Hepatocyte (in vitro differentiated cells): ENCODE data around the gene ANO7.

ENCODE experiments used
- EZH2 ChIP-seq: fragments of 200-600 bp; sonication (generic); IDR thresholded peaks from 2 replicates; pipeline ENCODE4 v1.6.1; 2016; ENCODE audit warnings: antibody characterized with exemption, mild to moderate bottlenecking, borderline replicate concordance
- EZH2phosphoT487 ChIP-seq: fragments of 200-600 bp; sonication (generic); IDR thresholded peaks from one replicate; pipeline ENCODE4 v1.6.1; 2018; ENCODE audit warnings: antibody characterized with exemption, mild to moderate bottlenecking, low read depth, moderate library complexity; ENCODE audit not compliant: unreplicated experiment, severe bottlenecking
- TF ChIP-seq, protein P1 (sequence below): fragments of 200-600 bp; sonication (generic); IDR thresholded peaks from 2 replicates; pipeline ENCODE4 v1.5.1; 2016; ENCODE audit warnings: antibody characterized with exemption, mild to moderate bottlenecking; ENCODE audit not compliant: poor library complexity

DNA sequence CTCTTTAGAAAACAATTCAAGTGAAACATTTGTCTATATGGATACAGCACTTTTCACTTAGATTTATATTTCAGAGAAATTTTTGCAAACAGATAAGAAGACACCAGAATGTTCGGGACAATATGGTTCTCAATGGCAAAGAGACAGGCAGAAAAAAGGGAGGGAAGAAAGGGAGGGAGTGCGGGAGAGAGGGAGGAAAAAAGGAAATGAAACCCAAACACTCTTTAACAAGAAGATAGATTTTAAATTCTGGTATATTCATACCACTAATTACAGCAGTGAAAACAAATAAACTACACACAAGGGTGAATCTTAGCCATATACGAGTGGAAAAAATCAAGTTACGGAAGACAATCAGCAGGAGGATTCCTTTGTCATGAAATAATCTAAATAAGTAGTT, 42.2 kb upstream of the ANO7 start:
- TF ChIP-seq, protein P1, sequence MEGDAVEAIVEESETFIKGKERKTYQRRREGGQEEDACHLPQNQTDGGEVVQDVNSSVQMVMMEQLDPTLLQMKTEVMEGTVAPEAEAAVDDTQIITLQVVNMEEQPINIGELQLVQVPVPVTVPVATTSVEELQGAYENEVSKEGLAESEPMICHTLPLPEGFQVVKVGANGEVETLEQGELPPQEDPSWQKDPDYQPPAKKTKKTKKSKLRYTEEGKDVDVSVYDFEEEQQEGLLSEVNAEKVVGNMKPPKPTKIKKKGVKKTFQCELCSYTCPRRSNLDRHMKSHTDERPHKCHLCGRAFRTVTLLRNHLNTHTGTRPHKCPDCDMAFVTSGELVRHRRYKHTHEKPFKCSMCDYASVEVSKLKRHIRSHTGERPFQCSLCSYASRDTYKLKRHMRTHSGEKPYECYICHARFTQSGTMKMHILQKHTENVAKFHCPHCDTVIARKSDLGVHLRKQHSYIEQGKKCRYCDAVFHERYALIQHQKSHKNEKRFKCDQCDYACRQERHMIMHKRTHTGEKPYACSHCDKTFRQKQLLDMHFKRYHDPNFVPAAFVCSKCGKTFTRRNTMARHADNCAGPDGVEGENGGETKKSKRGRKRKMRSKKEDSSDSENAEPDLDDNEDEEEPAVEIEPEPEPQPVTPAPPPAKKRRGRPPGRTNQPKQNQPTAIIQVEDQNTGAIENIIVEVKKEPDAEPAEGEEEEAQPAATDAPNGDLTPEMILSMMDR: no peak
- TF ChIP-seq EZH2phosphoT487 (no peak), EZH2 (no peak)
